Ascending aorta (tissue), 2 donors: ENCODE measurements around the gene SERPINB1. TPM values are rescaled to one million over a fixed set of nuclear protein-coding genes. Genes with fewer than 3 reads are reported as not detected.
"Not testable (repeated sequence)": the region's sequence is repeated elsewhere in the genome, so short reads cannot be mapped to it uniquely, and the experiment has no call there.

ENCODE experiments used
- DNase-seq, 2 donors: peaks; one replicate each; pipeline ENCODE4 v3.0.0-alpha.2; 2019; ENCODE audit warnings: low spot score in 2 of 2
- H3K27ac ChIP-seq, 2 donors: fragments of 200-600 bp; sonication (generic); one replicate each; pipeline ENCODE4 v1.5.1; 2016 to 2017; ENCODE audit warnings: mild to moderate bottlenecking in 1 of 2
- H3K27me3 ChIP-seq: fragments of 200-600 bp; sonication (generic); one replicate; pipeline ENCODE4 v1.5.1; 2017
- H3K36me3 ChIP-seq, 2 donors: fragments of 200-600 bp; sonication (generic); one replicate each; pipeline ENCODE4 v1.5.1; 2016
- H3K4me1 ChIP-seq, 2 donors: fragments of 200-600 bp; sonication (generic); one replicate each; pipeline ENCODE4 v1.5.1; 2016 to 2017; ENCODE audit warnings: mild to moderate bottlenecking in 1 of 2
- H3K4me3 ChIP-seq, 2 donors: fragments of 200-600 bp; sonication (generic); one replicate each; pipeline ENCODE4 v1.5.1; 2016 to 2017; ENCODE audit warnings: mild to moderate bottlenecking in 1 of 2
- H3K9me3 ChIP-seq, 2 donors: fragments of 200-600 bp; sonication (generic); one replicate each; pipeline ENCODE4 v1.5.1; 2016
- intact Hi-C: fragments of 100-400 bp; cut with DNase I; formaldehyde crosslinking; loops from one replicate; pipeline ENCODE4 v1.15.1; 2023
- total RNA-seq: library from RNA; depleted of rRNA; stranded (reverse); fragments of >200 nt; gene quantifications from one replicate; pipeline ENCODE4 v1.1.0, GENCODE V29; 2016
- TF ChIP-seq, protein P1 (sequence below), 3 experiments: fragments of 200-600 bp in 2 of 3; fragments of 450-650 bp in 1 of 3; sonication (generic) in 2 of 3; IDR thresholded peaks; one replicate each; pipeline ENCODE4 v1.5.1; 2016 to 2019; ENCODE audit warnings: antibody characterized with exemption in 3 of 3, mild to moderate bottlenecking in 1 of 3, moderate library complexity in 1 of 3

The SERPINB1 gene
- total RNA-seq, 1 donor from 2014 or later, result 14.0 TPM

DNA sequence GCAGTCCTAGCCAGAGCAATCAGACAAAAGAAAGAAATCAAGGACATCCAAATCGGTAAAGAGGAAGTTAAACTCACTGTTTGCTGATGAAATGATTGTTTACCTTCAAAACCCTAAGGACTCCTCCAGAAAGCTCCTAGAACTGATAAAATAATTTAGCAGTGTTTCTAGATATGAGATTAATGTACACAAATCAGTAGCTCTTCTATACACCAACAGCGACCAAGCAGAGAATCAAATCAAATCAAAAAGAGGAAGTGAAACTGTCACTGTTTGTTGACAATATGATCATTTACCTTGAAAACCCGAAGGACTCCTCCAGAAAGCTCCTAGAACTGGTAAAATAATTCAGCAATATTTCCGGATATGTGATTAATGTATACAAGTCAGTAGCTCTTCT lies 39.8 kb upstream of the SERPINB1 start:
- TF ChIP-seq, protein P1, sequence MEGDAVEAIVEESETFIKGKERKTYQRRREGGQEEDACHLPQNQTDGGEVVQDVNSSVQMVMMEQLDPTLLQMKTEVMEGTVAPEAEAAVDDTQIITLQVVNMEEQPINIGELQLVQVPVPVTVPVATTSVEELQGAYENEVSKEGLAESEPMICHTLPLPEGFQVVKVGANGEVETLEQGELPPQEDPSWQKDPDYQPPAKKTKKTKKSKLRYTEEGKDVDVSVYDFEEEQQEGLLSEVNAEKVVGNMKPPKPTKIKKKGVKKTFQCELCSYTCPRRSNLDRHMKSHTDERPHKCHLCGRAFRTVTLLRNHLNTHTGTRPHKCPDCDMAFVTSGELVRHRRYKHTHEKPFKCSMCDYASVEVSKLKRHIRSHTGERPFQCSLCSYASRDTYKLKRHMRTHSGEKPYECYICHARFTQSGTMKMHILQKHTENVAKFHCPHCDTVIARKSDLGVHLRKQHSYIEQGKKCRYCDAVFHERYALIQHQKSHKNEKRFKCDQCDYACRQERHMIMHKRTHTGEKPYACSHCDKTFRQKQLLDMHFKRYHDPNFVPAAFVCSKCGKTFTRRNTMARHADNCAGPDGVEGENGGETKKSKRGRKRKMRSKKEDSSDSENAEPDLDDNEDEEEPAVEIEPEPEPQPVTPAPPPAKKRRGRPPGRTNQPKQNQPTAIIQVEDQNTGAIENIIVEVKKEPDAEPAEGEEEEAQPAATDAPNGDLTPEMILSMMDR (IDR thresholded peaks at IDR 0.05), result no peak
- Histone ChIP-seq H3K27me3 (no peaks in the 10 kb centered on the region), H3K4me3 (no peak overlapping the region), H3K27ac (no peak overlapping the region), H3K36me3 (no peaks in the 10 kb centered on the region), H3K9me3 (no peaks in the 10 kb centered on the region), H3K4me1 (peaks cover 0 to 7% of the 10 kb centered on the region in 2 donors)
- no peak for DNase-seq
- intact Hi-C loops, result no loop called here

DNA sequence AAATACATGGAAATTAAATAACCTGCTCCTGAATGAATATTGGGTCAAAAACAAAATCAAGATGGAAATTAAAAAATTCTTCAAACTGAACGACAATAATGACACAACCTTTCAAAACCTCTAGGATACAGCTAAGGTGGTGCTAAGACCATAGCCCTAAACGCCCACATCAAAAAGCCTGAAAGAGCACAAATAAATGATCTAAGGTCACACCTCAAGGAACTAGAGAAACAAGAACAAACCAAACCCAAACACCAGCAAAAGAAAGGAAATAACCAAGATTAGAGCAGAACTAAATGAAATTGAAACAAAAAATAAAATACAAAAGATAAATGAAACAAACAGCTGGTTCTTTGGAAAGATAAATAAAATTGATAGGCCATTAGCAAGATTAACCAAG lies 38.5 kb upstream of the SERPINB1 start:
- H3K36me3 ChIP-seq, H3K9me3 ChIP-seq, H3K4me3 ChIP-seq, intact Hi-C loops, H3K27ac ChIP-seq, DNase-seq, H3K27me3 ChIP-seq: not testable (repeated sequence)
- peaks cover 0 to 13% of the 10 kb centered on the region in 2 donors for H3K4me1 ChIP-seq

DNA sequence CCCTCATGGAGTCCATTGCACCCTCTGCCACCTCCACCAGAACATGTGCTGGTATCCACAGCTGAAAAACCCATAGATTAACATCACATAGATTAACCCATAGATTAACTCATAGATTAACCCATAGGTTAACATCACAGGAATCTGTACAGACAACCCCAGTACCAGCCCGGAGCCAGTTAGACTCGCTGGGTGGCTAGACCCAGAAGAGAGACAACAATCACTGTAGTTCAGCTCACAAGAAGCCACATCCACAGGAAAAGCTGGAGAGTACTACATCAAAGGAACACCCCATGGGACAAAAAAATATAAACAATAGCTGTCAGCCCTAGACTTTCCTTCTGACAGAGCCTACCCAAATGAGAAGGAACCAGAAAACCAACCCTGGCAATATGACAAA lies 36.3 kb upstream of the SERPINB1 start:
- Histone ChIP-seq H3K4me3 (no peak overlapping the region), H3K27ac (no peak overlapping the region), H3K4me1 (peaks cover 0 to 16% of the 10 kb centered on the region in 2 donors), H3K27me3 (no peaks in the 10 kb centered on the region), H3K36me3 (no peaks in the 10 kb centered on the region), H3K9me3 (no peaks in the 10 kb centered on the region)
- intact Hi-C loops, result no loop called here
- no peak for DNase-seq
- TF ChIP-seq, protein P1 (IDR thresholded peaks at IDR 0.05), result no peak

DNA sequence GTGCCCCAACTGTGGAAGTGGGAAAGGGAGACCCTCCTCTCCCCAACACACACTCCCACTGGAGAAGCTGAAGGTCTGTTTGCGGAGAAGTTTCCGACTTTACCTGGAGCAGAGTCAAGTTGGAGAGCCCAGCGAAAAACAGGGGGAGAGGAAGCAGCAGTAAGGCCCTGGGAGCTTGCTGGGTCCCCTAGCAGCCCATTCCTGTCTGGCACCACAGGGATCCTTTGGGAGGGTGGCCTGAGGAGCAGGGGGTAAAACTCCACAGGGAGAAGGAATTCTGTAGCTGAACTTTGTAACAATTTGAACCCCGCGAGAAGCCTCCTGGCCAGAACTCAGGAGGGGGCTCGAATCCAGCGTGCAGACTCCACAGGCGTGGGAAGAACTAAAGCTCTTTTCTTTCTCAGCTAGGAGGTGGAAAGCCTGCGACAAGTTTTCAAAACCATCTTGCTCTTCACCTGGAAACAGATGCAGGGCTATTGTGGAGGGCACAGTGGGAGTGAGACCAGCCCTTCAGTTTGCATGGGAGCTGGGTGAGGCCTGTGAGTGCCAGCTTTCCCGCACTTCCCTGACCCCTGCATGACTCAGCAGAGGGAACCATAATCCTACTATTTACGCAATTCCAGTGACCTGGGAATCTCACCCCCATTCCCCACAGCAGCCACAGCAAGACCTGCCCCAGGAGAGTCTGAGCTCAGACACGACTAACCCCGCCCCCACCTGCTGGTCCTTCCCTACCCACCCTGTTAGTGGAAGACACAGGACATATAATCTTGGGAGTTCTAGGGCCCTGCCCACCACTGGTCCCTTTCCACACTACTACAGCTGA lies 35.6 kb upstream of the SERPINB1 start:
- intact Hi-C loops, result no loop called here
- peak overlapping the region; percentile 59 to 67 for H3K27ac ChIP-seq

DNA sequence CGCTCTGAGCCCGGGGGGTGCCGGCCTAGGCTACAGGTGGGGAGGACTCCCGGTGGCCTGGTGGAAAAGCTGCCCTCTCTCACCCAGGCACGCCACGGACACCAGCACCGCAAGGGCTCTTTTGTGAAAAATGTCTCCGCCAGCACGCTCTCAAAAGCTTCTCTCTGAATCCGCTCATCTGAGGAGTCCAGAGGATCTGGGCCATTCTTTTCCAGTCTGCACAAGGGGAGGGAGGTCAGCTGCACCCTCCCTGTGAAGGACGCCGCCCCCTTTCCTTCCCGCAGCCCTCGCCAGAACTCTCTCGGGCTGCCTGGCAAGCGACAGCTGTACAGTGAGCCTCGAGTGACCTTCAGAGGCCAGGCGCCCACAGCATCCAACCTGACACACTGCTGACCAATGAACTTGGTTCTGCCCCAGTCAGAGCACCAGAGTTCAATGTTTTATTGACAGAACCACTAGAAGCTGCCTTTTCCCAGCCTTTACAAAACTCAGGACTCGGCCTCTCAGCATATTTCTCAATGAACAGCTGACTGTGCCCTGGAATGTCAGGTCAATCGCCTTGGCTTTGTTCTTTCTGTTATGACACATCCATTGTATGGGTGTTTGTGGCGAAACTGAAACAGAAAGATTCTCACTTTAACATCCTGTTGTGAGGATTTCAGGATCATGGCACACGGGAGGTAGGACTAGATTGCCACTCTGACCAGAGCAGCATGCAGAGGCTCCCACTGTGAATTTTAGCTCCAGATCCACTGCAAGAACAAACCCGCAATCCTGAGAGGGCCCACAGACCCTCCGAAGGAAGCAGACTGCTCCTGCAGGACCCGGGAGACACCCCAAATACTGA lies 34.8 kb upstream of the SERPINB1 start:
- Histone ChIP-seq H3K27me3 (no peaks in the 10 kb centered on the region), H3K36me3 (no peaks in the 10 kb centered on the region), H3K9me3 (no peaks in the 10 kb centered on the region), H3K27ac (peak overlapping the region; percentile 59 to 67), H3K4me3 (peak overlapping the region; percentile 69 to 86), H3K4me1 (peaks cover 0 to 16% of the 10 kb centered on the region in 2 donors)
- TF ChIP-seq, protein P1 (IDR thresholded peaks at IDR 0.05), result no peak
- intact Hi-C loops, result no loop called here
- peak in 1 of 2 donors; percentile 79 for DNase-seq

More for the DNA sequence above, 35.6 kb upstream of the SERPINB1 start:
- Histone ChIP-seq H3K36me3 (no peaks in the 10 kb centered on the region), H3K4me3 (peak overlapping the region in 1 of 2 donors; percentile 69), H3K27me3 (no peaks in the 10 kb centered on the region), H3K9me3 (no peaks in the 10 kb centered on the region), H3K4me1 (peaks cover 0 to 16% of the 10 kb centered on the region in 2 donors)
- TF ChIP-seq, protein P1 (IDR thresholded peaks at IDR 0.05), result no peak
- no peak for DNase-seq
